ENCODE measurements around the gene PHTF2. TPM values are rescaled to one million over a fixed set of nuclear protein-coding genes. Genes with fewer than 3 reads are reported as not detected.

Gene PHTF2
- total and polyA plus RNA-seq, 2 donors (not counting 3 experiments of a cell fraction or from before 2014, with no cell fraction given), result 13.3 to 21.4 TPM

DNA sequence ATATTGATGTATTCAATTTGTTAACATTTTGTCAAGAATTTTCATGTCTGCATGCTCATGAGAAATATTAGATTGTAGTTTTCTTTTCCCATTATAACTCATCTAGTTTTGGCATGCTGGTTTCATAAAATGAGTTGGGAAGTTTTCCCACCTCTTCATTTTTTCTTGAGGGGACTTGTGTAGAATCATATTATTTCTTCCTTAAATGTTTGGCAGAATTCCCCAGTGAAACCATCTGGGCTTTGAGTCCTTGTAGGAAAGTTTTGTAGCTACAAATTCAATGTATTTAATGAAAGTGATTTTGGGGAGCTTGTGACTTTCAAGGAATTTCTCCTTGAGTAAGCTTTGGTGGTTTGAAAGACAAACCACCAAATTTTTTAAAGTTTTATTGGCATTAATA lies 173.2 kb downstream of the PHTF2 start:
- dilution Hi-C loops (cut with MboI; ENCODE audit: extremely low pct_ligation_motif_present, low sequenced_read_pairs), result no loop called here
- no peaks in the 10 kb centered on the region for H4K20me1 ChIP-seq (replicated peaks; ENCODE audit: control insufficient read depth, extremely low read depth, insufficient read depth, low read length)
- H3K79me2 ChIP-seq (ENCODE audit: control insufficient read depth, insufficient read depth, low read length), result no peaks in the 10 kb centered on the region
- no peak overlapping the region for H3K4me2 ChIP-seq (ENCODE audit: insufficient read depth, low read length)
- H3K36me3 ChIP-seq (ENCODE audit: control insufficient read depth in 2 of 2, extremely low read depth in 1 of 2, insufficient read depth in 2 of 2, low read length in 2 of 2), result no peaks in the 10 kb centered on the region
- BruUV-seq (replicated peaks), result no TSS peak
- H3K27me3 ChIP-seq (ENCODE audit: control insufficient read depth in 2 of 2, insufficient read depth in 2 of 2, low read length in 2 of 2), result no peaks in the 10 kb centered on the region
- H3K4me3 ChIP-seq (replicated peaks in 1 of 3; ENCODE audit: insufficient read depth in 1 of 3, low read depth in 1 of 3, low read length in 3 of 3), result no peak overlapping the region
- FAIRE-seq, result no peak
- H2AFZ ChIP-seq (ENCODE audit: low read depth, low read length), result no peak overlapping the region
- TF ChIP-seq EZH2 (IDR thresholded peaks at IDR 0.05; ENCODE audit: borderline replicate concordance, low read depth, low read length, severe bottlenecking) (no peak), POLR2AphosphoS5 (IDR thresholded peaks at IDR 0.05; ENCODE audit: insufficient read depth, low read depth, low read length) (no peak), GATA2 (IDR thresholded peaks at IDR 0.05; ENCODE audit: insufficient read depth, insufficient read length, low read depth, low read length) (no peak), MYC (IDR thresholded peaks at IDR 0.05; ENCODE audit: low read depth, low read length) (no peak), JUN (IDR thresholded peaks at IDR 0.05; ENCODE audit: borderline replicate concordance, insufficient read depth, insufficient read length, low read depth) (no peak), POLR2A (IDR thresholded peaks at IDR 0.05; ENCODE audit: low read depth, low read length) (no peak), FOS (IDR thresholded peaks at IDR 0.05; ENCODE audit: borderline replicate concordance, insufficient read depth, low read length) (no peak)
- TF ChIP-seq, protein P1, sequence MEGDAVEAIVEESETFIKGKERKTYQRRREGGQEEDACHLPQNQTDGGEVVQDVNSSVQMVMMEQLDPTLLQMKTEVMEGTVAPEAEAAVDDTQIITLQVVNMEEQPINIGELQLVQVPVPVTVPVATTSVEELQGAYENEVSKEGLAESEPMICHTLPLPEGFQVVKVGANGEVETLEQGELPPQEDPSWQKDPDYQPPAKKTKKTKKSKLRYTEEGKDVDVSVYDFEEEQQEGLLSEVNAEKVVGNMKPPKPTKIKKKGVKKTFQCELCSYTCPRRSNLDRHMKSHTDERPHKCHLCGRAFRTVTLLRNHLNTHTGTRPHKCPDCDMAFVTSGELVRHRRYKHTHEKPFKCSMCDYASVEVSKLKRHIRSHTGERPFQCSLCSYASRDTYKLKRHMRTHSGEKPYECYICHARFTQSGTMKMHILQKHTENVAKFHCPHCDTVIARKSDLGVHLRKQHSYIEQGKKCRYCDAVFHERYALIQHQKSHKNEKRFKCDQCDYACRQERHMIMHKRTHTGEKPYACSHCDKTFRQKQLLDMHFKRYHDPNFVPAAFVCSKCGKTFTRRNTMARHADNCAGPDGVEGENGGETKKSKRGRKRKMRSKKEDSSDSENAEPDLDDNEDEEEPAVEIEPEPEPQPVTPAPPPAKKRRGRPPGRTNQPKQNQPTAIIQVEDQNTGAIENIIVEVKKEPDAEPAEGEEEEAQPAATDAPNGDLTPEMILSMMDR (IDR thresholded peaks at IDR 0.05; ENCODE audit: extremely low read depth in 1 of 2, insufficient read depth in 1 of 2, low read depth in 1 of 2, low read length in 2 of 2), result no peak
- TF ChIP-seq, protein P2, sequence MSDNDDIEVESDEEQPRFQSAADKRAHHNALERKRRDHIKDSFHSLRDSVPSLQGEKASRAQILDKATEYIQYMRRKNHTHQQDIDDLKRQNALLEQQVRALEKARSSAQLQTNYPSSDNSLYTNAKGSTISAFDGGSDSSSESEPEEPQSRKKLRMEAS (IDR thresholded peaks at IDR 0.05; ENCODE audit: insufficient read depth, insufficient read length), result no peak
- no peaks in the 10 kb centered on the region for H3K9me3 ChIP-seq (replicated peaks; ENCODE audit: control insufficient read depth, insufficient read depth, low read length)
- intact Hi-C loops (cut with micrococcal nuclease), result no loop called here
- no peak overlapping the region for H3K27ac ChIP-seq (ENCODE audit: insufficient read depth, low read depth, low read length)
- H3K9ac ChIP-seq (replicated peaks; ENCODE audit: extremely low read depth, insufficient read depth, low read length), result no peak overlapping the region
- ChIA-PET POLR2A (no interaction called here), CTCF (no interaction called here)
- H3K9me1 ChIP-seq (replicated peaks; ENCODE audit: control insufficient read depth, extremely low read depth, insufficient read depth, low read length), result no peaks in the 10 kb centered on the region
- no peak for DNase-seq (ENCODE audit: low read depth, low spot score)
- no peaks in the 10 kb centered on the region for H3K4me1 ChIP-seq (ENCODE audit: control insufficient read depth, extremely low read depth, insufficient read depth, low read length)
